A549 (cell line): Measurements from ENCODE around the gene LRRC4C.

Experiments used
- CEBPB ChIP-seq, 2 experiments: fragments of >200 bp in 1 of 2; sonication (Bioruptor Twin) in 1 of 2; formaldehyde crosslinking in 1 of 2; IDR thresholded peaks; 2 replicates each; pipeline ENCODE4 v1.6.1; 2012 to 2016
- CTCF ChIP-seq: fragments of >200 bp; sonication (Bioruptor Twin); formaldehyde crosslinking; IDR thresholded peaks from 3 replicates; pipeline ENCODE4 v1.5.1; 2016
- HDAC2 ChIP-seq: fragments of 200-600 bp; sonication (generic); IDR thresholded peaks from 2 replicates; pipeline ENCODE4 v1.6.1; 2016
- MYC ChIP-seq: IDR thresholded peaks from 2 replicates; pipeline ENCODE4 v1.6.1; 2012; ENCODE audit warnings: mild to moderate bottlenecking, inconsistent platforms, low read length, improper control_type of control experiment, borderline replicate concordance
- POLR2A ChIP-seq: IDR thresholded peaks from 2 replicates; pipeline ENCODE4 v1.6.1; 2012; ENCODE audit warnings: mild to moderate bottlenecking, low read length
- RARB ChIP-seq: fragments of 250-450 bp; sonication (Bioruptor Pico); IDR thresholded peaks from 2 replicates; pipeline ENCODE4 v1.8.0; 2021; ENCODE audit warnings: mild to moderate bottlenecking, moderate library complexity
- USF2 ChIP-seq: fragments of 450-650 bp; IDR thresholded peaks from 2 replicates; pipeline ENCODE4 v1.6.1; 2014; ENCODE audit warnings: antibody characterized with exemption

GRCh38 chr11:41282395-41282794 lies 177.1 kb downstream of the LRRC4C start:
- TF ChIP-seq CTCF (no peak), POLR2A (no peak), MYC (no peak), HDAC2 (no peak), CEBPB (IDR thresholded peaks at IDR 0.05) (no peak), RARB (CRISPR knock-in tag) (no peak), USF2 (no peak)
